ENCODE data around the gene RAB7A.

DNA sequence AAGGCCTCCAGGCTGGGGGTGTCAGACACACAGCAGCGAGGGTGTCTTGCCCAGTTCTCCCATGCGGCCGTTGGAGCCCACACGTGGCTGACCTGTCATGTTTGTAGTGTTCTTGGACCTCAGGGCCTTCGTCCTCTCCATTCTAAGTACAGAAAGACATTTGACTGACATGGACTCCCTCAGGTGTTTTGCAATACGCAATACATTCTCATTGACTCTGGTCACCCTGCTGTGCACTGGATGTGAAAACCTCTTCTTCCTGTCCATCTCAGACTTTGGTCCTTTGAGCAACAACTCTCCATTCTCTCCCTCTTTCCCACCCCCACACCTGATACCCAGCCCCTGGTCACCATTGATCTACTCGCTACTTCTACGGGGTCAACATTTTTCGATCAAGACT, 124.6 kb downstream of the RAB7A start:
- TF ChIP-seq, protein P1, sequence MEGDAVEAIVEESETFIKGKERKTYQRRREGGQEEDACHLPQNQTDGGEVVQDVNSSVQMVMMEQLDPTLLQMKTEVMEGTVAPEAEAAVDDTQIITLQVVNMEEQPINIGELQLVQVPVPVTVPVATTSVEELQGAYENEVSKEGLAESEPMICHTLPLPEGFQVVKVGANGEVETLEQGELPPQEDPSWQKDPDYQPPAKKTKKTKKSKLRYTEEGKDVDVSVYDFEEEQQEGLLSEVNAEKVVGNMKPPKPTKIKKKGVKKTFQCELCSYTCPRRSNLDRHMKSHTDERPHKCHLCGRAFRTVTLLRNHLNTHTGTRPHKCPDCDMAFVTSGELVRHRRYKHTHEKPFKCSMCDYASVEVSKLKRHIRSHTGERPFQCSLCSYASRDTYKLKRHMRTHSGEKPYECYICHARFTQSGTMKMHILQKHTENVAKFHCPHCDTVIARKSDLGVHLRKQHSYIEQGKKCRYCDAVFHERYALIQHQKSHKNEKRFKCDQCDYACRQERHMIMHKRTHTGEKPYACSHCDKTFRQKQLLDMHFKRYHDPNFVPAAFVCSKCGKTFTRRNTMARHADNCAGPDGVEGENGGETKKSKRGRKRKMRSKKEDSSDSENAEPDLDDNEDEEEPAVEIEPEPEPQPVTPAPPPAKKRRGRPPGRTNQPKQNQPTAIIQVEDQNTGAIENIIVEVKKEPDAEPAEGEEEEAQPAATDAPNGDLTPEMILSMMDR (IDR thresholded peaks at IDR 0.05), result no peak
- no peak for TF ChIP-seq POLR2A (IDR thresholded peaks at IDR 0.05)
